Uterus (tissue), 2 donors: ENCODE data around the gene HOXD1.

Experiments used
- POLR2A ChIP-seq, 2 donors: fragments of 450-650 bp; IDR thresholded peaks; one replicate each; pipeline ENCODE4 v1.6.1; 2016; ENCODE audit warnings: antibody characterized with exemption in 2 of 2, mild to moderate bottlenecking in 1 of 2, moderate library complexity in 1 of 2
- TF ChIP-seq, protein P1 (sequence below), 4 experiments: fragments of 200-600 bp in 2 of 4; fragments of 450-650 bp in 2 of 4; sonication (generic) in 2 of 4; IDR thresholded peaks; one replicate each; pipeline ENCODE4 v1.5.1; 2016 to 2019; ENCODE audit warnings: antibody characterized with exemption in 4 of 4, mild to moderate bottlenecking in 2 of 4, moderate library complexity in 1 of 4

DNA sequence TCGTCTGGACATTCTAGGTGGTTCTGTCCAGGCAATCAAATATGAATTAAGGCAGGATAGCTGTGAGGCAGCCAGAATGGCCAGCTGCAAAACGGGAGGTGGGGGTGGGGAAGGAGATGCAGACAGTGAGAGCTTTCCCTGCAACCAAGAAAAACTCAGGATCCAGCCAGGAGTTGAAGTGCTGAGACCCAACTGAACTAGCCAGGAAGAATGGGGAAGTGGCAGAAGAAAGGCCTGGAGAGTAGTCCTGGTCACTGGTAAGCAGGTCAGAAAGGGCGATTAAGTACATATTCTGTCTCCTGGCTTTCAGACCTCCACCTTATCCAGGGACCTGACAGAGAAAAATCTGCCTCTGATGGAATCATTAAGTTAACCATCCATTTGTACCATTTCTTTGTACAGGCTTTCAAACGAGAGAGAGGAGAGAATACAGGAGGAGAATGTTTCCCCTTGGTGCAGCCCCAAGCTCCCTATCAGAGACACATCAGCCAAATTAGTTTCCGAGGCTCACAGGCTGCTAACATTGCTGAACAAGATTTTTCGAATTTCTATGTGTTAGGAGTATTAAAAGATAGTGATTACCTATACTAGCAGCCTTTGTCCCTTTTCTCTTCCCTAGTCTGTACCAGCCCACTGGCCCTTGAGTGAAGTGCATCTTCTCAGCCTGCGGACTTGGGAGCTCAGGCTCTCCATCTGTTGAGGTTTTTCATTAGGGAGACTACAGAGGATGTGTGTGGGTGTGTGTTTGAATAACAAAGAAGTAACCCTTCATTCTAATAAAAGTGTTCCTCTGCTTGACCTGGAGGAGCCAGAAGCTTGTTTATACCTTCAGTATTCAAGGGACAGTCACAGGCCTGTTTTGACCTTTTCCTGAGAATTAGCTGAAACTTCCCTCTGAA lies 12.5 kb upstream of the HOXD1 start:
- TF ChIP-seq, protein P1, sequence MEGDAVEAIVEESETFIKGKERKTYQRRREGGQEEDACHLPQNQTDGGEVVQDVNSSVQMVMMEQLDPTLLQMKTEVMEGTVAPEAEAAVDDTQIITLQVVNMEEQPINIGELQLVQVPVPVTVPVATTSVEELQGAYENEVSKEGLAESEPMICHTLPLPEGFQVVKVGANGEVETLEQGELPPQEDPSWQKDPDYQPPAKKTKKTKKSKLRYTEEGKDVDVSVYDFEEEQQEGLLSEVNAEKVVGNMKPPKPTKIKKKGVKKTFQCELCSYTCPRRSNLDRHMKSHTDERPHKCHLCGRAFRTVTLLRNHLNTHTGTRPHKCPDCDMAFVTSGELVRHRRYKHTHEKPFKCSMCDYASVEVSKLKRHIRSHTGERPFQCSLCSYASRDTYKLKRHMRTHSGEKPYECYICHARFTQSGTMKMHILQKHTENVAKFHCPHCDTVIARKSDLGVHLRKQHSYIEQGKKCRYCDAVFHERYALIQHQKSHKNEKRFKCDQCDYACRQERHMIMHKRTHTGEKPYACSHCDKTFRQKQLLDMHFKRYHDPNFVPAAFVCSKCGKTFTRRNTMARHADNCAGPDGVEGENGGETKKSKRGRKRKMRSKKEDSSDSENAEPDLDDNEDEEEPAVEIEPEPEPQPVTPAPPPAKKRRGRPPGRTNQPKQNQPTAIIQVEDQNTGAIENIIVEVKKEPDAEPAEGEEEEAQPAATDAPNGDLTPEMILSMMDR (IDR thresholded peaks at IDR 0.05): no peak
- no peak for TF ChIP-seq POLR2A (IDR thresholded peaks at IDR 0.05)
